GM12865 (cell line): ENCODE measurements around the gene TCF4.

Experiments
- DNase-seq: peaks from one replicate; pipeline ENCODE4 v3.0.0; 2010; ENCODE audit warnings: low read depth
- H3K4me3 ChIP-seq: 2 replicates; pipeline ENCODE4 v1.5.1; 2011; ENCODE audit warnings: mild to moderate bottlenecking, low read depth, low read length, control low read depth
- TF ChIP-seq, protein P1 (sequence below): IDR thresholded peaks from 2 replicates; pipeline ENCODE4 v1.5.1; 2011; ENCODE audit warnings: low read length, control low read depth, low read depth, inconsistent platforms; ENCODE audit not compliant: insufficient read depth; ENCODE audit errors: missing control alignments

TCF4 gene

DNA sequence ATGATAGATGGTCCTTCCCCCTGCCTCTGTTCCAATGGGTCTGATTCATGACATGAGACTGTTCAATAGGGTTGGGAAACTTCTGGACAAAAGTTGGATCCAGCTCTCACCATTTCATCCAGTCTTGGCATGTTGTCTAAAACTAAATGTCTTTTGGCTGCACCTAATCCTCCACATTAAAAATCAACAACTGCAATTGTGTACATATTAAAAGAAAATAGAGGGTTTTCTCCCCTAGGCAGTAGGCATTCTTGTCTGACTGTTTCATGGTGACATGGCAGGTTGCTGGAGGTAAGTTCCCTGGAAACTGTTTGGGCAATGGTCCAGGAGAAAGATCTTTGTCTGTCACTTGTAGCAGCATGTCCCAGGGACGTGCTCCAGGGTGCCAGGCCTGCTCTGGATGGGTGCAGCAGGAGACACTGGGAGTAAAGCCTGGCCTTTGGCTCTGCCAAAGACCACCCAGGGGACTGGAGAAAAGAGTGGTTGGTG, 135.8 kb downstream of the TCF4 start:
- H3K4me3 ChIP-seq, result no peak overlapping the region
- no peak for DNase-seq
- TF ChIP-seq, protein P1, sequence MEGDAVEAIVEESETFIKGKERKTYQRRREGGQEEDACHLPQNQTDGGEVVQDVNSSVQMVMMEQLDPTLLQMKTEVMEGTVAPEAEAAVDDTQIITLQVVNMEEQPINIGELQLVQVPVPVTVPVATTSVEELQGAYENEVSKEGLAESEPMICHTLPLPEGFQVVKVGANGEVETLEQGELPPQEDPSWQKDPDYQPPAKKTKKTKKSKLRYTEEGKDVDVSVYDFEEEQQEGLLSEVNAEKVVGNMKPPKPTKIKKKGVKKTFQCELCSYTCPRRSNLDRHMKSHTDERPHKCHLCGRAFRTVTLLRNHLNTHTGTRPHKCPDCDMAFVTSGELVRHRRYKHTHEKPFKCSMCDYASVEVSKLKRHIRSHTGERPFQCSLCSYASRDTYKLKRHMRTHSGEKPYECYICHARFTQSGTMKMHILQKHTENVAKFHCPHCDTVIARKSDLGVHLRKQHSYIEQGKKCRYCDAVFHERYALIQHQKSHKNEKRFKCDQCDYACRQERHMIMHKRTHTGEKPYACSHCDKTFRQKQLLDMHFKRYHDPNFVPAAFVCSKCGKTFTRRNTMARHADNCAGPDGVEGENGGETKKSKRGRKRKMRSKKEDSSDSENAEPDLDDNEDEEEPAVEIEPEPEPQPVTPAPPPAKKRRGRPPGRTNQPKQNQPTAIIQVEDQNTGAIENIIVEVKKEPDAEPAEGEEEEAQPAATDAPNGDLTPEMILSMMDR, result no peak

DNA sequence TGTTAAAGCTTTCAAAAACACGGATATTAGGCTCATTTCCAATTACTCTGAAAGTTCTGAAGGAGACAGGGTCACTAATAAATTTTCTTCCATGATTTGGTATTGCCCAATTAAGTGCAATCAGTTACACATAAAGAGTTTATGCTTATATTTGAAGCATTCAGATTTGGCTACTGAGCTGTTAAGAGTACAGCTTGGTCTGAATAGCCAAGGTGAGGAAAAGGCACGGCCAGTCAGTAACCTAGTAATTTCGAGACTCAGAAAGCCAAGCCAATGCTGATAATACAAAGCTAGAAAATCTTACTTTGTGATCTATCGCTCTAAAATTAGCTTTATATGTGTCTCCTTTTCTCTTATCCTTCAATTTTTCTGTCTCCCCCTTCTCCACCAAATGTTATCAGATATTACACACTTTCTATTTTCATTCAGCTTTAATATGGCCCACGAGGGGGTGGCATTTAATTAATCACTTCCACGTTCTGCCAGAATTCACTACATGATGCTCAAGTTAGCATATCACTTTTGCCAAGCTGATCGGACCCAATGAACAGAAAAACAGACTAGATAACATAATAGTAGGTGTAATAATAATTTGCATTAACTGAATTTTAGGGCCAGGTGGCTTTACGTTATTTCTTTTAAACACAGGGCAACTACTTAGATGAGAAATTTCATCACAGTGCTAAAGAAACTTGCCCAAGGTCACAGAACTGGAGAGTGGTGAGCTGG, 138.4 kb downstream of the TCF4 start:
- TF ChIP-seq, protein P1, result no peak
- no peak overlapping the region for H3K4me3 ChIP-seq
- no peak for DNase-seq

DNA sequence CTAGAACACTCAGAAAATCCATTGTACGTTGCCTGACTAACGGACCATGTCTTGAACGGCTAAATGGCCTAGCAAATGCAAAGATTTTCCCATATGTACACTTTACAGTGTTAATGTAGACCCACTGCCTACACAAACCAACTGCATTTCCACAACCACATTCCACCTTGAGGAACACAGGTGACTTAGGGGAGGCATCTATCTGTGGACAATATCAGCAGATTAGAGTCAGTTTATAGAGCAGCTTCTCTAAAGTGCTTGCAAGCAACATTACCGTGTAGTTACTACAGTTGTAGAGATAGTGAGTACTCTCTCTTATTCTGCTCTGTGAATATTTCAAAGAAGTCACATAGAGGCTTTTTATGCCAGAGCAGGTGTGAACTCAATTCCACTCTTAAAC, 139.6 kb downstream of the TCF4 start:
- TF ChIP-seq, protein P1, result no peak
- H3K4me3 ChIP-seq, result no peak overlapping the region
- no peak for DNase-seq

DNA sequence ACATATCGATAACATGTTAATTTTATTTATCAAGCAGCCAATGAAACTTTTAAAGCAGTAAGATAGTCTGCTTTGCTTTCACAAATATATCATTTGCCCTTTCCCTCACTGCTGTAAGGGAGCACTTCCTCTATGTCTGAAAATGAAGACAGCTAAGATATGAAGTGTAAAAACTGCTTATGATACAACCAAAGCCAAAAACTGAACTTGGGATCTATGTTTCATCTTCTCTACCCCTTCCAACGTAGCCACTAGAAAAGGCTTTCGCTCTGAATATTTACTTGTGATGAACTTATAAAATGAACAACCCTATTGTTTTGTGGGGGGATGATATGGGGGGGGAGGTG, 140.3 kb downstream of the TCF4 start:
- TF ChIP-seq, protein P1, result no peak
- H3K4me3 ChIP-seq, result no peak overlapping the region
- no peak for DNase-seq

DNA sequence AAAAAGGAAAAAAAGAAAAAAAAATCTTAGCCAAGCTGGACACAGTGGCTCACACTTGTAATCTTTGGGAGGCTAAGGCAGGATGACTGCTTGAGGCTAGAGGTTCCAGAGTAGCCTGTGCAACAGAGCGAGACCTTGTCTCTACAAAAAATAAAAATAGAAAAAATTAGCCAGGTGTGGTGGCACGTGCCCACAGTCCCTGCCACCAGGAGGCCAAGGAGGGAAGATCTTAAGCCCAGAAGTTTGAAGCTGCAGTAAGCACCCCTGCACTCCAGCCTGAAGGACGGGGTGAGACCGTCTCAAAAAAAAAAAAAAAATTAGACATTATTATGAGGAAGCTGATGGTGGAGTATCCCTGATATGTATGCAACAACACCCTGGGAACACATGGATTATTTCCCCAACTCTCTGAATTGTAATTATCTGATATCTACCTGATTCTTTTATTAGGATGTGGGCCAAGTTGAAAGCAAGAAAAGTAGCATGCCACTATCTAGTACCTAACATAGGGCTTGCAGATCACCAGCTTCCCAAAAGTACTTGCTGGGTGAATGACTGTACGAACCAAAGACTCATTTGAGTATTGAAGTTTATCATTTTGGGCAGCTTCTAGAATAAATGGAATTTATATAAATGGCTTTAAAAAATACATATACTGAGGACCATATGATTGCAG, 140.9 kb downstream of the TCF4 start:
- H3K4me3 ChIP-seq, result no peak overlapping the region

DNA sequence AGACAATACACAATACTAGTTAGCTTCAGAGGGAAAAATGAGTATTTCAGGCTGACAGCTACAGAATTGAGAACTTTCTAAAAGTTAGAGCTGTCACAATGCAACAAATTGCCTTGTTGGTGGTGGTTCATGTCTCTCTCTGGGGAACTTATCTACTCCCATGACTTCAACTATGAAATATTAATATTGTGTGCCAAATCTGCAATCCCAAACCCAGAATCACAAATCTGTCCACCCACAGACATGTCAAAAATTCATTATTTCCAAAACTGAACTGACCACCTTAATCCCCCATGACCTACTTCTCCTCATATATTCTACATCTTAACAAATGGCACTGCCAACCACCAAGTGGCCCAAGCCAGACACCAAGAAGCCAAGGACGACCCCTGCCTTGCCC, 143.5 kb downstream of the TCF4 start:
- no peak overlapping the region for H3K4me3 ChIP-seq
- TF ChIP-seq, protein P1, result no peak
- no peak for DNase-seq

More for the DNA sequence above, 140.9 kb downstream of the TCF4 start:
- TF ChIP-seq, protein P1, result no peak
- no peak for DNase-seq
